Breast epithelium (tissue), 3 donors: ENCODE measurements around the gene MAPK8.

Source experiments
- CTCF ChIP-seq, 3 donors: fragments of 450-650 bp; IDR thresholded peaks; one replicate each; pipeline ENCODE4 v1.5.1; 2016 to 2017; ENCODE audit warnings: antibody characterized with exemption in 3 of 3, mild to moderate bottlenecking in 3 of 3, moderate library complexity in 3 of 3
- POLR2A ChIP-seq: fragments of 450-650 bp; IDR thresholded peaks from one replicate; pipeline ENCODE4 v1.6.1; 2016; ENCODE audit warnings: antibody characterized with exemption, mild to moderate bottlenecking, moderate library complexity
- POLR2AphosphoS5 ChIP-seq, 3 donors: sonication (generic); formaldehyde crosslinking; IDR thresholded peaks; one replicate each; pipeline ENCODE4 v1.6.1; 2017; ENCODE audit warnings: antibody characterized with exemption in 3 of 3

- TF ChIP-seq CTCF (IDR thresholded peaks at IDR 0.05) (no peak), POLR2A (no peak), POLR2AphosphoS5 (IDR thresholded peaks at IDR 0.05) (no peak)
Observed at GRCh38 chr10:48429309-48429708, 122.8 kb downstream of the MAPK8 start.
